CD8-positive, alpha-beta memory T cell (primary cell): ENCODE results near the gene HOPX. TPM values are rescaled to one million over a fixed set of nuclear protein-coding genes. Genes with fewer than 3 reads are reported as not detected.

Source experiments
- CTCF ChIA-PET: fragments of 350-600 bp; sonication (Branson Sonifier 250); formaldehyde crosslinking; loops from one replicate; lab custom pipeline; 2021; ENCODE audit warnings: antibody characterized with exemption; lab: Charles Lee
- POLR2A ChIA-PET: fragments of 350-600 bp; sonication (Branson Sonifier 250); formaldehyde crosslinking; loops from one replicate; lab custom pipeline; 2021; ENCODE audit warnings: antibody characterized with exemption; lab: Charles Lee
- DNase-seq, 5 donors: peaks; one replicate each; pipeline versions ENCODE4 v3.0.0 to v3.0.0-alpha.2; 2020 to 2022; ENCODE audit warnings: mixed read lengths in 1 of 5
- H3K27ac ChIP-seq: one replicate; pipeline ENCODE4 v1.7.0; 2013; ENCODE audit warnings: low read depth, mild to moderate bottlenecking, low read length, moderate library complexity
- H3K27me3 ChIP-seq: 2 replicates; pipeline ENCODE4 v1.7.0; 2013; ENCODE audit warnings: low read length, mild to moderate bottlenecking; ENCODE audit not compliant: insufficient read depth, poor library complexity, severe bottlenecking
- H3K36me3 ChIP-seq: 2 replicates; pipeline ENCODE4 v1.7.0; 2013; ENCODE audit warnings: mild to moderate bottlenecking, low read length, moderate library complexity; ENCODE audit not compliant: insufficient read depth
- H3K4me1 ChIP-seq: 2 replicates; pipeline ENCODE4 v1.7.0; 2013; ENCODE audit warnings: mild to moderate bottlenecking, low read length, moderate library complexity; ENCODE audit not compliant: insufficient read depth
- H3K4me3 ChIP-seq: 2 replicates; pipeline ENCODE4 v1.7.0; 2013; ENCODE audit warnings: mild to moderate bottlenecking, low read length
- H3K9me3 ChIP-seq: 2 replicates; pipeline ENCODE4 v1.7.0; 2013; ENCODE audit warnings: mild to moderate bottlenecking, low read length
- H3K27ac Mint-ChIP-seq, 8 donors: one replicate each; pipeline ENCODE4 v1.8.0; 2020 to 2021; ENCODE audit warnings: mixed read lengths in 8 of 8, mild to moderate bottlenecking in 6 of 8, inconsistent platforms in 3 of 8, moderate library complexity in 3 of 8
- H3K27me3 Mint-ChIP-seq, 2 donors: one replicate each; pipeline ENCODE4 v1.8.0; 2020 to 2021; ENCODE audit warnings: mixed read lengths in 2 of 2, mild to moderate bottlenecking in 1 of 2, moderate library complexity in 1 of 2
- H3K36me3 Mint-ChIP-seq, 3 donors: one replicate each; pipeline ENCODE4 v1.8.0; 2020 to 2021; ENCODE audit warnings: mixed read lengths in 3 of 3, inconsistent platforms in 1 of 3, mild to moderate bottlenecking in 1 of 3
- H3K4me1 Mint-ChIP-seq, 3 donors: one replicate each; pipeline ENCODE4 v1.8.0; 2020 to 2021; ENCODE audit warnings: mixed read lengths in 3 of 3, inconsistent platforms in 1 of 3, mild to moderate bottlenecking in 1 of 3
- H3K4me3 Mint-ChIP-seq, 7 donors: one replicate each; pipeline ENCODE4 v1.8.0; 2020 to 2021; ENCODE audit warnings: mixed read lengths in 7 of 7, mild to moderate bottlenecking in 6 of 7, moderate library complexity in 4 of 7, inconsistent platforms in 2 of 7
- H3K9me3 Mint-ChIP-seq, 5 donors: one replicate each; pipeline ENCODE4 v1.8.0; 2020 to 2022; ENCODE audit warnings: mixed read lengths in 5 of 5, mild to moderate bottlenecking in 3 of 5, moderate library complexity in 2 of 5, inconsistent platforms in 1 of 5
- polyA plus RNA-seq: library from polyadenylated mRNA; unstranded; fragments of 300-500 nt; fragmentation: Illumina TruSeq; gene quantifications from one replicate; pipeline ENCODE4 v1.2.3, GENCODE V29; 2021
- total RNA-seq, 2 experiments: library from RNA; stranded (reverse); gene quantifications; one replicate each; pipeline ENCODE4 v1.2.3, GENCODE V29; 2021

The HOPX gene
- total and polyA plus RNA-seq, 3 experiments from 2014 or later, result 159 to 285 (median 171) TPM

DNA sequence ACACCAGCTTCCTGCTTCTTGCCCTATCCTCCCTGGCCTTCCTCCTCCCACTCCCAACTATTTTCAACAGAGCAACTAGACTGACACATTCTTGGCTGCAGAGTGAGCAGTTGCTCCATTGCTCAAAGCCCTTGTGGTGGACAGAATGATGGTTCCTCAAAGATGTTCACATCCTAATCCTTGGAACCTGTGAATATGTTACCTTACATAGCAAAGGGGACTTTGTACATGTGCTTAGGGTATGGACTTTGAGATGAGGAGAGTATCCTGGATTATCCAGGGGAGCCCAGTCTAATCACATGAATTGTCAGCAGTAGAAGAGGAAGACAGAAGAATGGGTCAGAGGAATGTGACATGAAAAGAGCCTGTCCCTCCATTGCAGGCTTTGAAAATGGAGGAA is 24.9 kb upstream of the HOPX start:
- ChIA-PET CTCF (no interaction called here), POLR2A (no interaction called here)

DNA sequence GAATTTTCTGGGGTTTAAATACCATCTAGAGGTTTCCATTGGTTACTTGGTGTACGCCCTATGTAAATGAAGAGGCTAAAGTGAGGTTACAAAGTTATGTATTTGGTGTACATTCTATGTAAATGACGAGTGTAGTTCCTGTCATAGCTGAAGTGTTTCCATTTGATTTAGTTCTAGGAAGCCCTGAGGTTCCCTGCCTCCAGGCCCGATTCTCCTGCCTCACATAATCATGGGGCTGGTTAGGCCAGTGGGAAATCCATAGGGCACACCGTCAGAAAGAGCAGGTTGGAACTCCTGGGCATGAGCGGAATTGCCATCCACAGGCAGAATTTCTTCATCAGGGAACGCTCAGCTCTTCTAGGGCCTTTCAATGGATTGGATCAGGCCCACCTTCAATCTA is 24.2 kb upstream of the HOPX start:
- Histone ChIP-seq H3K4me1 (no peaks in the 10 kb centered on the region), H3K9me3 (no peaks in the 10 kb centered on the region), H3K27ac (no peak overlapping the region), H3K27me3 (no peaks in the 10 kb centered on the region), H3K36me3 (no peaks in the 10 kb centered on the region), H3K4me3 (no peak overlapping the region)
- ChIA-PET POLR2A (no interaction called here), CTCF (no interaction called here)
- DNase-seq, result no peak
- Mint-ChIP-seq H3K27me3 (peaks cover 0 to 5% of the 10 kb centered on the region in 2 donors), H3K27ac (no peak overlapping the region), H3K9me3 (peaks cover 0 to 1% (median 0%) of the 10 kb centered on the region in 5 donors), H3K36me3 (peaks cover 0 to 5% (median 2%) of the 10 kb centered on the region in 3 donors), H3K4me1 (no peaks in the 10 kb centered on the region), H3K4me3 (no peak overlapping the region)

More for the DNA sequence above, 24.9 kb upstream of the HOPX start:
- Mint-ChIP-seq H3K27ac (no peak overlapping the region), H3K4me1 (no peaks in the 10 kb centered on the region), H3K27me3 (peaks cover 0 to 5% of the 10 kb centered on the region in 2 donors), H3K36me3 (peaks cover 0 to 5% (median 3%) of the 10 kb centered on the region in 3 donors), H3K9me3 (peaks cover 0 to 2% (median 0%) of the 10 kb centered on the region in 5 donors), H3K4me3 (no peak overlapping the region)
- H3K9me3 ChIP-seq, result no peaks in the 10 kb centered on the region
- no peak overlapping the region for H3K27ac ChIP-seq
- H3K4me1 ChIP-seq, result no peaks in the 10 kb centered on the region
- no peaks in the 10 kb centered on the region for H3K27me3 ChIP-seq
- H3K4me3 ChIP-seq, result no peak overlapping the region
- DNase-seq, result no peak
- no peaks in the 10 kb centered on the region for H3K36me3 ChIP-seq

DNA sequence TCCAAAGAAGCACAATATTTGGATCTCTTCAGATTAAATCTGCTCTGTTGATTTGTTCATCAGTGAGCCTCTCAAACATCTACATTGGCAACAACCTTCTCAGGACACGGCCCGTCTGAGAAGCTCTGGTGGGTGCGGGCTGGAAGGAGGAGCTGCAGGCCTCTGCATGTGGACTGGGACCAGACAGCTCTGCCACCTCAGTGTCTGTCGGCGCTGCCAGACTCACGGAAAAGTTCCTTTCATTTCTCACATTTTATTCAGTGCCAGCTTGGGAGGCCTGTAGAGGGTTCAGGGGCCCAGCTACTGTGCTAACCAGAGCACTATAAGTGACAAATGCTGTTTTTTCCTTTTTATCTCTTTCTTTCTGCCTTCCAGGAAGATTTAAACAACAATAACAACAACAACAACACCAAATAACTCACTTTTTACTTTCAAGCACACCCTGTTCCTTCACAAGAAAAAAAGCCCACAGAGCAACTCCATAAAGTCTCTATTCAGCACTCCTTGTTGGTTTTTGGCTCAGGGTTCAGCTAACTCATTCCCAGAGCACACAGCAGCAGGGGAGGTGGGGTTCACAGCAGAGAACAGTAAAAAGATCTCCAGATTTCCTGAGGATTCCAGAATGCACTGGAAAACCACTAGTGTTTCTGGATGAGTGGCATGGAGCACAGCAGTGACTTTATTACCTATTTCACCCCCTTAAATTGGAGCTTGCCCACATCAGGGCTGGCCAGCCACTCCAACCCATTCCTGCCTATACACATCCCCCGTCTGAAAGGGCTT is 23.2 kb upstream of the HOPX start:
- Mint-ChIP-seq H3K4me1 (no peaks in the 10 kb centered on the region), H3K4me3 (no peak overlapping the region), H3K27ac (peak overlapping the region in 1 of 8 donors; percentile 3), H3K27me3 (peaks cover 0 to 5% of the 10 kb centered on the region in 2 donors), H3K9me3 (no peaks in the 10 kb centered on the region), H3K36me3 (peaks cover 0 to 5% (median 0%) of the 10 kb centered on the region in 3 donors)
- Histone ChIP-seq H3K36me3 (no peaks in the 10 kb centered on the region), H3K27ac (no peak overlapping the region), H3K27me3 (no peaks in the 10 kb centered on the region), H3K4me3 (no peak overlapping the region), H3K4me1 (no peaks in the 10 kb centered on the region), H3K9me3 (no peaks in the 10 kb centered on the region)
- CTCF ChIA-PET, result no interaction called here
- POLR2A ChIA-PET, result no interaction called here
- no peak for DNase-seq

- Mint-ChIP-seq H3K9me3 (no peaks in the 10 kb centered on the region), H3K27ac (no peak overlapping the region), H3K36me3 (no peaks in the 10 kb centered on the region), H3K4me1 (peaks cover 0 to under 1% (median 0%) of the 10 kb centered on the region in 3 donors), H3K4me3 (no peak overlapping the region), H3K27me3 (no peaks in the 10 kb centered on the region)
- no peaks in the 10 kb centered on the region for H3K4me1 ChIP-seq
- ChIA-PET POLR2A (no interaction called here), CTCF (interaction anchor here (1.0 to 1.4 kb wide), 2 partner anchors 69 to 131 kb away, joined by 3 read pairs; no protein-coding TSS in a partner anchor)
- H3K9me3 ChIP-seq, result no peaks in the 10 kb centered on the region
- no peak for DNase-seq
- H3K36me3 ChIP-seq, result no peaks in the 10 kb centered on the region
- H3K27me3 ChIP-seq, result no peaks in the 10 kb centered on the region
- no peak overlapping the region for H3K27ac ChIP-seq
- H3K4me3 ChIP-seq, result no peak overlapping the region
Observed at GRCh38 chr4:56703378-56703777, 22.3 kb upstream of the HOPX start.

GRCh38 chr4:56701644-56702043 is 20.5 kb upstream of the HOPX start:
- H3K36me3 Mint-ChIP-seq, result no peaks in the 10 kb centered on the region
- H3K27me3 Mint-ChIP-seq, result no peaks in the 10 kb centered on the region
- no peaks in the 10 kb centered on the region for H3K4me1 ChIP-seq
- peaks cover 0 to 9% (median 5%) of the 10 kb centered on the region in 3 donors for H3K4me1 Mint-ChIP-seq
- H3K36me3 ChIP-seq, result no peaks in the 10 kb centered on the region
- H3K27ac Mint-ChIP-seq, result peak overlapping the region in 1 of 8 donors; percentile 6
- ChIA-PET POLR2A (no interaction called here), CTCF (no interaction called here)
- no peaks in the 10 kb centered on the region for H3K9me3 Mint-ChIP-seq
- no peak for DNase-seq
- H3K27ac ChIP-seq, result no peak overlapping the region
- no peak overlapping the region for H3K4me3 ChIP-seq
- no peaks in the 10 kb centered on the region for H3K27me3 ChIP-seq
- no peak overlapping the region for H3K4me3 Mint-ChIP-seq
- no peaks in the 10 kb centered on the region for H3K9me3 ChIP-seq

- Histone ChIP-seq H3K4me1 (no peaks in the 10 kb centered on the region), H3K36me3 (no peaks in the 10 kb centered on the region), H3K27ac (no peak overlapping the region), H3K27me3 (no peaks in the 10 kb centered on the region), H3K4me3 (no peak overlapping the region), H3K9me3 (no peaks in the 10 kb centered on the region)
- DNase-seq, result no peak
- H3K4me1 Mint-ChIP-seq, result peaks cover 0 to 9% (median 5%) of the 10 kb centered on the region in 3 donors
- H3K9me3 Mint-ChIP-seq, result no peaks in the 10 kb centered on the region
- H3K27me3 Mint-ChIP-seq, result no peaks in the 10 kb centered on the region
- ChIA-PET CTCF (no interaction called here), POLR2A (no interaction called here)
- no peak overlapping the region for H3K27ac Mint-ChIP-seq
- no peak overlapping the region for H3K4me3 Mint-ChIP-seq
- no peaks in the 10 kb centered on the region for H3K36me3 Mint-ChIP-seq
Observed at GRCh38 chr4:56701161-56701480, 20.0 kb upstream of the HOPX start.

GRCh38 chr4:56699537-56700105 is 18.5 kb upstream of the HOPX start:
- Mint-ChIP-seq H3K9me3 (no peaks in the 10 kb centered on the region), H3K36me3 (no peaks in the 10 kb centered on the region), H3K4me1 (peaks cover 0 to 9% (median 5%) of the 10 kb centered on the region in 3 donors), H3K27ac (no peak overlapping the region), H3K27me3 (no peaks in the 10 kb centered on the region), H3K4me3 (no peak overlapping the region)
- Histone ChIP-seq H3K36me3 (no peaks in the 10 kb centered on the region), H3K27ac (no peak overlapping the region), H3K4me1 (no peaks in the 10 kb centered on the region), H3K27me3 (no peaks in the 10 kb centered on the region), H3K9me3 (no peaks in the 10 kb centered on the region), H3K4me3 (no peak overlapping the region)
- POLR2A ChIA-PET, result no interaction called here
- no peak for DNase-seq
- CTCF ChIA-PET, result no interaction called here

DNA sequence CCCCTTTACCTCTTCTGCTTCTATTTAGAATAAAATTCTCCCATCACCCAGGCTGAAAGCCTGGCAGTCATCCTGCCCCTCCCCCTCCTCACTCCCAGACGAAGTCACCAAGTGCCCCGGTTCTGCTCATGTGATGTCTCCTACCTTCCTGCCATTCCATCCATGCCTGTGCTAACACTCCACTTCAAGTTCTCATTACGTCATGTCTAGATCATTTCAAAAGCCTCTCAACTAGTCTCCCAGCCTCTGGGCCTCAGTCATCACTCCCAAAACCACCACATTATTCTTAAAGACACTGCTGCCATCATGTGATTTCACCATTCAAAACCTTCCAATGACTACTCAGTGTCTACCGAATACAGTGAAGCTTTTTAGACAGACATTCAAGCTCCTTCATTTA is 17.2 kb upstream of the HOPX start:
- Histone ChIP-seq H3K4me3 (no peak overlapping the region), H3K9me3 (no peaks in the 10 kb centered on the region), H3K36me3 (no peaks in the 10 kb centered on the region), H3K4me1 (no peaks in the 10 kb centered on the region), H3K27ac (no peak overlapping the region), H3K27me3 (no peaks in the 10 kb centered on the region)
- Mint-ChIP-seq H3K27ac (no peak overlapping the region), H3K9me3 (no peaks in the 10 kb centered on the region), H3K27me3 (peaks cover 2 to 4% of the 10 kb centered on the region in 2 donors), H3K4me1 (peaks cover 0 to 9% (median 5%) of the 10 kb centered on the region in 3 donors), H3K36me3 (no peaks in the 10 kb centered on the region), H3K4me3 (no peak overlapping the region)
- no peak for DNase-seq
- ChIA-PET POLR2A (no interaction called here), CTCF (no interaction called here)
